22Rv1 (cell line): ENCODE results near the gene ZSWIM9.
A peak's percentile ranks its signal among the peaks of the same experiment; 100 is the strongest.

Source experiments
- H3K27ac ChIP-seq: fragments of 450-650 bp; 2 replicates; pipeline ENCODE4 v1.5.1; 2017
- ZFX ChIP-seq: fragments of 450-650 bp; IDR thresholded peaks from 2 replicates; pipeline ENCODE4 v1.6.1; 2017; ENCODE audit warnings: antibody characterized with exemption, borderline replicate concordance
- TF ChIP-seq, protein P1 (sequence below): fragments of 450-650 bp; IDR thresholded peaks from 2 replicates; pipeline ENCODE4 v1.5.1; 2017; ENCODE audit warnings: mild to moderate bottlenecking

Gene ZSWIM9

DNA sequence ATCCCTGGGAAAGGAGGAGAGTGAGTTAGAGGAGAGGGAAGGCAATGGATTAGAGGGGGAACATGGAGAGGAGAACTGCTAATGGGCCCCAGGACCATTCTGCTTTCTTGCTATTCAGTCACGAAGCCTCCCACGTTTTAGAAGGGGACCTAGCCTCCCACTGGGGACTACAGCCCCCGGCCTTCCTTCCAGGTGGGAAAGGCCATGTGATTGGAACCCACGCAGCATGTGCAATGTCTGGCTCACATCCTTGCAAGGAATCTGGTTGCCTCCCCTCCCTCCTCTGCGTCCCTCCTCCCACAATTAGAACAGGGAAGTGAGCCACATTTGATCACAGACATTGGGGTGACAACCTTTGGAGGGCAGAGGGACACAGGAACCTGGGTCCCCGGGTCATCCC is 37.4 kb upstream of the ZSWIM9 start:
- TF ChIP-seq ZFX, result no peak
- TF ChIP-seq, protein P1, sequence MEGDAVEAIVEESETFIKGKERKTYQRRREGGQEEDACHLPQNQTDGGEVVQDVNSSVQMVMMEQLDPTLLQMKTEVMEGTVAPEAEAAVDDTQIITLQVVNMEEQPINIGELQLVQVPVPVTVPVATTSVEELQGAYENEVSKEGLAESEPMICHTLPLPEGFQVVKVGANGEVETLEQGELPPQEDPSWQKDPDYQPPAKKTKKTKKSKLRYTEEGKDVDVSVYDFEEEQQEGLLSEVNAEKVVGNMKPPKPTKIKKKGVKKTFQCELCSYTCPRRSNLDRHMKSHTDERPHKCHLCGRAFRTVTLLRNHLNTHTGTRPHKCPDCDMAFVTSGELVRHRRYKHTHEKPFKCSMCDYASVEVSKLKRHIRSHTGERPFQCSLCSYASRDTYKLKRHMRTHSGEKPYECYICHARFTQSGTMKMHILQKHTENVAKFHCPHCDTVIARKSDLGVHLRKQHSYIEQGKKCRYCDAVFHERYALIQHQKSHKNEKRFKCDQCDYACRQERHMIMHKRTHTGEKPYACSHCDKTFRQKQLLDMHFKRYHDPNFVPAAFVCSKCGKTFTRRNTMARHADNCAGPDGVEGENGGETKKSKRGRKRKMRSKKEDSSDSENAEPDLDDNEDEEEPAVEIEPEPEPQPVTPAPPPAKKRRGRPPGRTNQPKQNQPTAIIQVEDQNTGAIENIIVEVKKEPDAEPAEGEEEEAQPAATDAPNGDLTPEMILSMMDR, result no peak
- no peak overlapping the region for H3K27ac ChIP-seq

DNA sequence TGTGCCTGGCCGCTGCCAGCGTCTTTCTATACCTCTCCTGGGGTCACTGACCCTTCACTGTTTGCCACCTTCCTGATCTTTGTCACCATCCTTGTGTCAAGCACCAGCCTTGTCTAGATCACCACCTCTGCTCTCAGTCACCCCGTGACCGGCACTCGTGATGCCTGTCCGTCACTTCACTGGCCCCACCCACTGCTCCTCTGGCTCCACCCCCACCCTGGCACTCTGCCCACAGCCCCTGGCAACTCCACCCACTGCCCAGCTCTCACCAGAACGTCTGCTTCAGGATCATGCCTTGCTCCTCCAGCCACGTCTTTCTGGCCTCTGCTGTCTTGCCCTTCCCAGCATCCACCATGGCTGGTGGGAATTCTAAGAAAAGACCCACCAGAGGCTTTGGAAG is 35.1 kb upstream of the ZSWIM9 start:
- no peak for TF ChIP-seq ZFX
- TF ChIP-seq, protein P1, result no peak
- peak overlapping the region; percentile 22; the same call in 1 of the 2 replicates for H3K27ac ChIP-seq

DNA sequence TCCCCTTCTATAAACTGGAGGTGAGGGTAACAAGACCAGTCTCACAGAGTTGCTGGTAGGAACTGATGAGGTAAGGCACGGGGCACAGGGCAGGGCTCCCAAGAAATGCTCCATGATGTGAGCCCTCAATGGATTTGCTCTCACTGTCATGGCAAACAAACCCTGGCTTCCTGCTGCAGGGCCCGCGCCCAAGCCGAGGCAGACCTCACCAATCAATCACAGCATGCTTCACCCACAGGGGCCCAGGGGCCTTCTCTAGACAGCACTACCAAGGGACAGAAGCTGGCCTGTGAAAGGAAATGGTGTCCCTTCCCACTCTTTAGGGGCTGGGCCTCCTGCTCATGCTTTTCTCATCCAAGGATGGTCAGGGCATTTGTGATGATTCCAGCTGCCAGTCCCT is 33.9 kb upstream of the ZSWIM9 start:
- peak overlapping the region; percentile 22; the same call in 1 of the 2 replicates for H3K27ac ChIP-seq
- TF ChIP-seq, protein P1, result no peak
- no peak for TF ChIP-seq ZFX

DNA sequence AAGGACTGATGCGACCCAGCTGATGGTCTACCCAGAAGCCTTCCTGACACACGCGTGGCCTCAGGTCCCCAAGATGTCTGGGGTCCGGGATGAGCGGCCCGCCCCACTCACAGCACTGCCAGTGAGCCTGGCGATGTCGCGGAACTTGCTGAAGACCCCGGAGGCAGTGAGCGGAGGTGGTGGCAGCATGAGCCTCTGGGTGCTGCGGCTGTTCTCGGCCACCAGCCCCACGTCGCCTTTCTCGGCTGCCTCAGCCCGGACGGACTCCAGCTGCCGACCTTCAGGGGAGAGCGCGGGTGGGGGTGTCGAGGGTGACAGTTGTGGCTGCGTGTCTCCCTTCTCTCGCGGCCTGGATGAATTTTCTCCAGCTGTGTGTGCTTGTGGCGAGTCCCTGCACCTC is 33.1 kb upstream of the ZSWIM9 start:
- TF ChIP-seq, protein P1, result no peak
- TF ChIP-seq ZFX, result no peak
- no peak overlapping the region for H3K27ac ChIP-seq

DNA sequence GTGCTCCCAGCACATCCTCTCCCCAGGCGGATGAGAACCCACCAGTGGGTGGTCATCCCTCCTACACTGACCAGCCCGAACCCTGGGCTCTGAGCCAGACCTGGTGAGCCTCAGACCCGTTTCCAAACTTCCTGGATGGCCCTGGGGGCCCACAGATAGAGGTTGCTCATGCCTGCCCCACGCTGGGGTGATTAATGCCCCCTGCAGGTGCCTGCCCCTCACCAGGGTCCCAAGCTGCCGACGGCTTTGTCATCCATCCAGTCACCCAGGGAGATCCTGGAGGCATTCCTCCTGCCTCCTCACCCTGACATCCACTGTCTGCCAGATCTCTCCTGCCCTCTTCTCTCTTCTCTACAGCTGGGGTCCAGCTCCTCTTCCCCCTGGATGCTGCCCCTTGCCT is 31.4 kb upstream of the ZSWIM9 start:
- H3K27ac ChIP-seq, result no peak overlapping the region
- TF ChIP-seq ZFX, result no peak
- TF ChIP-seq, protein P1, result no peak

DNA sequence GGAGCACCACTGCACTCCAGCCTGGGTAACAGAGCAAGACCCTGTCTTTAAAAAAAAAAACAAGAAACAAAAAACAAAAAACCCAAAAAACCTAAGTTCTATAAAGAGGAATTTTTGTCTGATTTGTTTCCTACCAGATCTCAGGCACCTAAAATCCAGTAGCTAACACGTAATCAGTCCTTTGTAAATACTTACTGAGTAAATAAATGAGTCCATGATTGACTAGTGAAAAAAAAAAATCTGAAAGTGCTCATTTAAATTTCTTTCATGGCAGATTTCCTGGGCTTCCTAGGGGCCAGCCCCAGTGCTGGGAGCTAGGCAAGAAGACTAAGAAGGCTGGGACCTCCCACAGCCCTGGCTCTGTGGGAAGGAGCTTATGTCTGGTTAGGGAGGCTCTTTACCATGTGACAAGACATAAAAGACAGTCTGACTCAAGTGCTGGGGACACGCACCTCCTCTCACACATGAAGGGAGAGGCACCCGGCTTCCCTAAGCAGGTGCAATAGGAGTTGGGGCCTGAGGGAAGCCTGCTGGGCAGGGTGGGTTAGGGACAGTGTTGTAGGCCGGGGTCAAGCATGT is 22.8 kb upstream of the ZSWIM9 start:
- H3K27ac ChIP-seq, result no peak overlapping the region
- no peak for TF ChIP-seq ZFX
- TF ChIP-seq, protein P1, result no peak

DNA sequence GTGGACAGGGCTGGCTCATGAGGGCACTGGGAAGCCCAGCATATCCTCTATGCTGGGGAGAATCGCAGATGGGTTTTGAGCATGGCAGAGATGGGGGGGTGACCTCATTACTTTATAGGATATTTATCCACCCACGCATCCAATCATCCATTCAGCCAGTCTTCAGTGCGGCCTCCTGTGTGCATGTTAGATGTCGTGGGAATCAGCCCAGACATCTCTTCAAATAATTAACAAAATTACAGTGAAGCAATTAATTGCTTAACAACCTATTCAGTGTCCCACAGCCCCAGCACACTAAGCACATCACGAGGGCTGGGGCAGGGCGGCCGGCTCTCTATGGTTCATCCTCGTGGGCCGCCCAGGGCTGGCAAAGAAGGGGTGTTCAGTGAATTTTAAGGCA is 21.9 kb upstream of the ZSWIM9 start:
- no peak for TF ChIP-seq ZFX
- TF ChIP-seq, protein P1, result no peak
- H3K27ac ChIP-seq, result no peak overlapping the region
